K562 (cell line): ENCODE results near the gene SPI1. TPM values are rescaled to one million over a fixed set of nuclear protein-coding genes. Genes with fewer than 3 reads are reported as not detected.

Experiments
- ATF7 ChIP-seq: fragments of 450-650 bp; IDR thresholded peaks from 2 replicates; pipeline ENCODE4 v1.7.1; 2014; ENCODE audit warnings: mild to moderate bottlenecking, moderate library complexity
- BMI1 ChIP-seq: fragments of 150-350 bp; IDR thresholded peaks from 2 replicates; pipeline ENCODE4 v1.6.1; 2014; ENCODE audit warnings: low read length
- CHCHD3 ChIP-seq: fragments of 250-450 bp; sonication (Bioruptor Pico); IDR thresholded peaks from 2 replicates; pipeline ENCODE4 v2.1.2; 2022; ENCODE audit warnings: mild to moderate bottlenecking
- CTCFL ChIP-seq: IDR thresholded peaks from 2 replicates; pipeline ENCODE4 v1.6.1; 2011; ENCODE audit warnings: borderline replicate concordance, low read depth, mild to moderate bottlenecking, moderate library complexity, low read length; ENCODE audit not compliant: insufficient read depth, poor library complexity, severe bottlenecking
- DPF2 ChIP-seq: fragments of 450-650 bp; IDR thresholded peaks from 2 replicates; pipeline ENCODE4 v1.6.1; 2016
- ETV5 ChIP-seq: sonication (generic); formaldehyde crosslinking; IDR thresholded peaks from 2 replicates; pipeline ENCODE4 v1.4.0; 2020; ENCODE audit warnings: low read depth, mild to moderate bottlenecking, missing genetic modification reagents
- HNRNPK ChIP-seq: fragments of 200-400 bp; formaldehyde crosslinking; IDR thresholded peaks from one replicate; pipeline ENCODE4 v1.6.1; 2018; ENCODE audit warnings: mild to moderate bottlenecking, low read depth, low read length; ENCODE audit not compliant: poor library complexity, severe bottlenecking
- KDM4B ChIP-seq, 2 experiments: fragments of 450-650 bp in 1 of 2; sonication (generic) in 1 of 2; IDR thresholded peaks; 2 replicates each; pipeline ENCODE4 v1.6.1; 2016 to 2017; ENCODE audit warnings: borderline replicate concordance in 2 of 2, antibody characterized with exemption in 1 of 2, low read depth in 1 of 2, mild to moderate bottlenecking in 1 of 2
- KLF13 ChIP-seq: fragments of 450-650 bp; IDR thresholded peaks from 2 replicates; pipeline ENCODE4 v1.6.1; 2016; ENCODE audit warnings: missing genetic modification characterization, low read depth, mild to moderate bottlenecking, missing compliant biosample characterization, moderate library complexity, borderline replicate concordance
- KLF16 ChIP-seq: IDR thresholded peaks from 2 replicates; pipeline ENCODE4 v1.6.1; 2016; ENCODE audit warnings: antibody characterized with exemption
- MED1 ChIP-seq: sonication (generic); formaldehyde crosslinking; IDR thresholded peaks from 2 replicates; pipeline ENCODE4 v1.8.1; 2023; ENCODE audit warnings: missing genetic modification reagents, borderline replicate concordance
- MITF ChIP-seq: IDR thresholded peaks from 2 replicates; pipeline ENCODE4 v1.6.1; 2014; ENCODE audit warnings: antibody characterized with exemption
- POLR2AphosphoS5 ChIP-seq: IDR thresholded peaks from 2 replicates; pipeline ENCODE4 v1.6.1; 2011; ENCODE audit warnings: mild to moderate bottlenecking, low read depth, low read length, moderate library complexity; ENCODE audit not compliant: control insufficient read depth, insufficient read depth
- SAFB2 ChIP-seq: fragments of 200-400 bp; formaldehyde crosslinking; IDR thresholded peaks from 2 replicates; pipeline ENCODE4 v1.6.1; 2018; ENCODE audit warnings: borderline replicate concordance, low read length, low read depth, moderate library complexity; ENCODE audit not compliant: severe bottlenecking
- TAF15 ChIP-seq: fragments of 200-400 bp; formaldehyde crosslinking; IDR thresholded peaks from 2 replicates; pipeline ENCODE4 v1.6.1; 2017; ENCODE audit warnings: mild to moderate bottlenecking, low read depth, low read length, moderate library complexity
- USF2 ChIP-seq: sonication (generic); formaldehyde crosslinking; IDR thresholded peaks from 2 replicates; pipeline ENCODE4 v1.5.0; 2020; ENCODE audit warnings: missing genetic modification reagents
- ZBTB26 ChIP-seq: fragments of 450-650 bp; formaldehyde crosslinking; IDR thresholded peaks from 2 replicates; pipeline ENCODE4 v1.4.0; 2022; ENCODE audit warnings: missing genetic modification characterization
- ZFP36 ChIP-seq: fragments of 150-350 bp; IDR thresholded peaks from 2 replicates; pipeline ENCODE4 v1.6.1; 2018; ENCODE audit warnings: low read length, low read depth; ENCODE audit not compliant: partially characterized antibody
- ZNF3 ChIP-seq: fragments of 250-450 bp; sonication (Bioruptor Pico); IDR thresholded peaks from 2 replicates; pipeline ENCODE4 v1.5.0; 2021; ENCODE audit warnings: mild to moderate bottlenecking, moderate library complexity
- ZNF354B ChIP-seq: fragments of 250-450 bp; sonication (Bioruptor Pico); IDR thresholded peaks from 2 replicates; pipeline ENCODE4 v1.4.0; 2020
- ZNF77 ChIP-seq: fragments of 250-450 bp; sonication (Bioruptor Pico); IDR thresholded peaks from 2 replicates; pipeline ENCODE4 v1.5.0; 2020
- ZNF780A ChIP-seq: fragments of 250-450 bp; sonication (Bioruptor Pico); IDR thresholded peaks from 2 replicates; pipeline ENCODE4 v1.5.0; 2021; ENCODE audit warnings: mild to moderate bottlenecking
- polyA plus RNA-seq, 8 experiments: library from polyadenylated mRNA; depleted of rRNA in 4 of 8; stranded (reverse) in 5 of 8; unstranded in 3 of 8; fragments of >200 nt; fragmentation: Nextera tagmentation in 2 of 8; fragmentation: Illumina TruSeq in 1 of 8; extraction: Ambion mirVana in 2 of 8; extraction: Trizol in 1 of 8; gene quantifications; 2 replicates each; pipeline versions ENCODE4 v1.2.1 to v1.2.3, GENCODE V29; 2011 to 2014; ENCODE audit warnings: inconsistent platforms in 1 of 8, missing spikeins in 1 of 8
- total RNA-seq, 7 experiments: library from RNA; depleted of rRNA in 6 of 7; stranded (reverse); fragments of >200 nt in 6 of 7; fragmentation: Illumina TruSeq in 2 of 7; extraction: Trizol in 2 of 7; gene quantifications; 2 replicates each; pipeline versions ENCODE4 v1.2.1 to v1.2.3, GENCODE V29; 2011 to 2021; ENCODE audit warnings: low replicate concordance in 1 of 7

Gene SPI1
- total and polyA plus RNA-seq, 9 of the 15 experiments (the other 6 are each of a cell fraction or from before 2014, with no cell fraction given): 0.10 to 33.7 (median 10.3) TPM

- no peak for TF ChIP-seq TAF15
- TF ChIP-seq DPF2: peak; percentile 63
- no peak for TF ChIP-seq ATF7
- no peak for TF ChIP-seq ZNF354B (CRISPR knock-in tag)
- no peak for TF ChIP-seq CTCFL
- no peak for TF ChIP-seq USF2 (CRISPR knock-in tag)
- TF ChIP-seq ZFP36: no peak
- no peak for TF ChIP-seq SAFB2
- no peak for TF ChIP-seq ETV5 (CRISPR knock-in tag)
- peak; percentile 32; the same call in 1 of the 2 replicates for TF ChIP-seq POLR2AphosphoS5
- 0 out of 2 replicates have a peak, but pooled peaks have one; percentile 44 for TF ChIP-seq KLF16
- TF ChIP-seq ZNF3 (CRISPR knock-in tag): no peak
- TF ChIP-seq BMI1: no peak
- no peak for TF ChIP-seq ZNF77 (CRISPR knock-in tag)
- TF ChIP-seq HNRNPK: no peak
- TF ChIP-seq KDM4B (IDR thresholded peaks at IDR 0.05; ENCODE audit: borderline replicate concordance in 2 of 2, low read depth in 1 of 2): no peak
- TF ChIP-seq CHCHD3: no peak
- no peak for TF ChIP-seq MITF
- TF ChIP-seq KLF13: no peak
- no peak for TF ChIP-seq ZNF780A (CRISPR knock-in tag)
- TF ChIP-seq MED1: no peak
- TF ChIP-seq ZBTB26 (CRISPR knock-in tag): no peak
These were observed 22.5 kb upstream of the SPI1 start (continued) for GRCh38 chr11:47400768-47401279.
